Parathyroid adenoma (tissue), 2 donors: Measurements from ENCODE around the gene THSD4.
"Not testable (repeated sequence)": the region's sequence is repeated elsewhere in the genome, so short reads cannot be mapped to it uniquely, and the experiment has no call there.

Experiments used
- H2AFZ ChIP-seq: fragments of 300-600 bp; sonication (generic); one replicate; pipeline ENCODE4 v1.7.0; 2017; ENCODE audit warnings: antibody characterized with exemption, mild to moderate bottlenecking
- H3K27ac ChIP-seq: fragments of 300-600 bp; sonication (generic); one replicate; pipeline ENCODE4 v1.7.0; 2017
- H3K27me3 ChIP-seq: fragments of 300-600 bp; sonication (generic); one replicate; pipeline ENCODE4 v1.7.0; 2017; ENCODE audit warnings: low read length; ENCODE audit not compliant: control insufficient read depth, insufficient read depth
- H3K36me3 ChIP-seq: fragments of 300-600 bp; sonication (generic); one replicate; pipeline ENCODE4 v1.7.0; 2017; ENCODE audit warnings: low read length; ENCODE audit not compliant: control insufficient read depth, insufficient read depth
- H3K4me1 ChIP-seq: fragments of 300-600 bp; sonication (generic); one replicate; pipeline ENCODE4 v1.7.0; 2017; ENCODE audit warnings: control low read depth
- H3K4me2 ChIP-seq: fragments of 300-600 bp; sonication (generic); one replicate; pipeline ENCODE4 v1.7.0; 2017; ENCODE audit warnings: low read length
- H3K4me3 ChIP-seq: fragments of 300-600 bp; sonication (generic); one replicate; pipeline ENCODE4 v1.7.0; 2017; ENCODE audit warnings: low read depth, low read length
- H3K79me2 ChIP-seq: fragments of 300-600 bp; sonication (generic); one replicate; pipeline ENCODE4 v1.7.0; 2017; ENCODE audit warnings: control low read depth
- H3K9ac ChIP-seq: fragments of 300-600 bp; sonication (generic); one replicate; pipeline ENCODE4 v1.7.0; 2017; ENCODE audit warnings: mild to moderate bottlenecking
- H3K9me3 ChIP-seq: fragments of 300-600 bp; sonication (generic); one replicate; pipeline ENCODE4 v1.7.0; 2017; ENCODE audit warnings: low read length; ENCODE audit not compliant: control insufficient read depth
- CTCF ChIP-seq: fragments of 300-600 bp; sonication (generic); IDR thresholded peaks from one replicate; pipeline ENCODE4 v1.7.0; 2017; ENCODE audit warnings: antibody characterized with exemption, mild to moderate bottlenecking
- donor health status: primary hyperparathyroidism.

THSD4 gene

GRCh38 chr15:71167445-71168165 lies 52.3 kb downstream of the THSD4 start:
- Histone ChIP-seq H3K9me3 (no peaks in the 10 kb centered on the region), H3K79me2 (no peaks in the 10 kb centered on the region), H3K27me3 (no peaks in the 10 kb centered on the region), H3K36me3 (no peaks in the 10 kb centered on the region), H3K4me1 (no peaks in the 10 kb centered on the region), H3K27ac (no peak overlapping the region), H3K4me3 (no peak overlapping the region), H3K4me2 (no peak overlapping the region), H3K9ac (no peak overlapping the region), H2AFZ (no peak overlapping the region)
- TF ChIP-seq CTCF = no peak

- Histone ChIP-seq H3K4me1 (no peaks in the 10 kb centered on the region), H3K27me3 (no peaks in the 10 kb centered on the region), H3K9me3 (no peaks in the 10 kb centered on the region), H3K4me2 (no peak overlapping the region), H3K36me3 (no peaks in the 10 kb centered on the region), H3K79me2 (no peaks in the 10 kb centered on the region), H3K4me3 (no peak overlapping the region), H3K9ac (no peak overlapping the region), H2AFZ (no peak overlapping the region), H3K27ac (no peak overlapping the region)
- no peak for TF ChIP-seq CTCF
Observed at GRCh38 chr15:71168166-71168834, 53.0 kb downstream of the THSD4 start.

GRCh38 chr15:71170163-71170562 lies 54.9 kb downstream of the THSD4 start:
- Histone ChIP-seq H3K27ac (no peak overlapping the region), H3K9me3 (no peaks in the 10 kb centered on the region), H3K4me1 (no peaks in the 10 kb centered on the region), H3K36me3 (no peaks in the 10 kb centered on the region), H3K4me3 (no peak overlapping the region), H2AFZ (no peak overlapping the region), H3K4me2 (no peak overlapping the region), H3K9ac (no peak overlapping the region), H3K27me3 (no peaks in the 10 kb centered on the region), H3K79me2 (no peaks in the 10 kb centered on the region)
- TF ChIP-seq CTCF = no peak

GRCh38 chr15:71171195-71171594 lies 55.9 kb downstream of the THSD4 start:
- Histone ChIP-seq H3K9me3 (no peaks in the 10 kb centered on the region), H3K79me2 (no peaks in the 10 kb centered on the region), H3K4me1 (no peaks in the 10 kb centered on the region), H3K36me3 (no peaks in the 10 kb centered on the region), H3K4me2 (no peak overlapping the region), H3K27ac (no peak overlapping the region), H3K9ac (no peak overlapping the region), H3K4me3 (no peak overlapping the region), H3K27me3 (no peaks in the 10 kb centered on the region), H2AFZ (no peak overlapping the region)
- no peak for TF ChIP-seq CTCF

GRCh38 chr15:71174360-71174759 lies 59.1 kb downstream of the THSD4 start:
- H3K79me2 ChIP-seq, H3K4me1 ChIP-seq, H3K9me3 ChIP-seq, H3K27ac ChIP-seq, H3K36me3 ChIP-seq, H3K4me3 ChIP-seq, H3K9ac ChIP-seq, H2AFZ ChIP-seq, H3K4me2 ChIP-seq, H3K27me3 ChIP-seq: not testable (repeated sequence)
